PFSK-1 (cell line): ENCODE results near the gene KHDC1.

Experiments
- FOXP2 ChIP-seq: optimal IDR thresholded peaks from 2 replicates; pipeline ENCODE3; 2011; ENCODE audit warnings: borderline replicate concordance, control low read depth, inconsistent platforms; ENCODE audit not compliant: insufficient read depth; ENCODE audit errors: extremely low read length, extremely low read depth
- POLR2AphosphoS5 ChIP-seq: IDR thresholded peaks from 2 replicates; pipeline ENCODE4 v1.6.1; 2012; ENCODE audit warnings: low read depth, mild to moderate bottlenecking, control low read depth, low read length, moderate library complexity
- SIN3A ChIP-seq: IDR thresholded peaks from 2 replicates; pipeline ENCODE4 v1.6.1; 2012; ENCODE audit warnings: mild to moderate bottlenecking, low read length, moderate library complexity, borderline replicate concordance; ENCODE audit not compliant: insufficient read depth
- TAF1 ChIP-seq: IDR thresholded peaks from 2 replicates; pipeline ENCODE4 v1.6.1; 2012; ENCODE audit warnings: low read length, control low read depth, borderline replicate concordance; ENCODE audit not compliant: insufficient read depth
- TF ChIP-seq, protein P1 (sequence below), 2 experiments: IDR thresholded peaks; 2 replicates each; pipeline versions ENCODE4 v1.6.1 to v1.8.0; 2011 to 2012; ENCODE audit warnings: low read depth in 2 of 2, low read length in 2 of 2, control low read depth in 1 of 2, inconsistent platforms in 1 of 2, mild to moderate bottlenecking in 1 of 2, moderate library complexity in 1 of 2; ENCODE audit not compliant: insufficient read depth in 1 of 2

DNA sequence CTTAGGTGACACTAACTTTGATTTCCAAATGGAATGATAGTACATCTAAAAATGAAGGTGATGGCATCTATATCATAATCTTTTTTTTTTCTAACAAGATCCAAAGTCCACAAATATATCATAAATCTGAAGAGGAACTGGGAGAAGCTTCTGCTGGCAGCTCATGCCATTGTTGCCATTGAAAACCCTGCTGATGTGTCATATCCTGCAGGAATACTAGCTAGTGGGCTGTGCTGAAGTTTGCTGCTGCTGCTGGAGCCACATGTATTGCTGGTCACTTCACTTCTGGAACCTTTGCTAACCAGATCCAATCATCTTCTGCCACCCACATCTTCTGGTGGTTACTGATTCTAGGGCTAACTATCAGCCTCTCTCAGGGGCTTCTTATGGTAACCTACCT lies 27.4 kb upstream of the KHDC1 start:
- no peak for TF ChIP-seq TAF1
- no peak for TF ChIP-seq SIN3A
- TF ChIP-seq, protein P1, sequence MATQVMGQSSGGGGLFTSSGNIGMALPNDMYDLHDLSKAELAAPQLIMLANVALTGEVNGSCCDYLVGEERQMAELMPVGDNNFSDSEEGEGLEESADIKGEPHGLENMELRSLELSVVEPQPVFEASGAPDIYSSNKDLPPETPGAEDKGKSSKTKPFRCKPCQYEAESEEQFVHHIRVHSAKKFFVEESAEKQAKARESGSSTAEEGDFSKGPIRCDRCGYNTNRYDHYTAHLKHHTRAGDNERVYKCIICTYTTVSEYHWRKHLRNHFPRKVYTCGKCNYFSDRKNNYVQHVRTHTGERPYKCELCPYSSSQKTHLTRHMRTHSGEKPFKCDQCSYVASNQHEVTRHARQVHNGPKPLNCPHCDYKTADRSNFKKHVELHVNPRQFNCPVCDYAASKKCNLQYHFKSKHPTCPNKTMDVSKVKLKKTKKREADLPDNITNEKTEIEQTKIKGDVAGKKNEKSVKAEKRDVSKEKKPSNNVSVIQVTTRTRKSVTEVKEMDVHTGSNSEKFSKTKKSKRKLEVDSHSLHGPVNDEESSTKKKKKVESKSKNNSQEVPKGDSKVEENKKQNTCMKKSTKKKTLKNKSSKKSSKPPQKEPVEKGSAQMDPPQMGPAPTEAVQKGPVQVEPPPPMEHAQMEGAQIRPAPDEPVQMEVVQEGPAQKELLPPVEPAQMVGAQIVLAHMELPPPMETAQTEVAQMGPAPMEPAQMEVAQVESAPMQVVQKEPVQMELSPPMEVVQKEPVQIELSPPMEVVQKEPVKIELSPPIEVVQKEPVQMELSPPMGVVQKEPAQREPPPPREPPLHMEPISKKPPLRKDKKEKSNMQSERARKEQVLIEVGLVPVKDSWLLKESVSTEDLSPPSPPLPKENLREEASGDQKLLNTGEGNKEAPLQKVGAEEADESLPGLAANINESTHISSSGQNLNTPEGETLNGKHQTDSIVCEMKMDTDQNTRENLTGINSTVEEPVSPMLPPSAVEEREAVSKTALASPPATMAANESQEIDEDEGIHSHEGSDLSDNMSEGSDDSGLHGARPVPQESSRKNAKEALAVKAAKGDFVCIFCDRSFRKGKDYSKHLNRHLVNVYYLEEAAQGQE (IDR thresholded peaks at IDR 0.05; ENCODE audit: insufficient read depth in 1 of 2, low read depth in 2 of 2, low read length in 2 of 2) = no peak
- no peak for TF ChIP-seq POLR2AphosphoS5
- TF ChIP-seq FOXP2 = no peak
